Upper lobe of left lung (tissue), 6 donors: ENCODE data around the gene VANGL2. TPM values are rescaled to one million over a fixed set of nuclear protein-coding genes. Genes with fewer than 3 reads are reported as not detected.
A peak's percentile ranks its signal among the peaks of the same experiment; 100 is the strongest.

Source experiments
- ATAC-seq, 2 donors: fragments of 200-7000 bp; cut with Tn5 transposase; one replicate each; pipeline ENCODE4 v1.9.1; 2022; ENCODE audit warnings: mild to moderate bottlenecking in 2 of 2, moderate library complexity in 2 of 2; ENCODE audit not compliant: low FRiP score in 2 of 2
- DNase-seq, 2 donors: peaks; one replicate each; pipeline ENCODE4 v3.0.0-alpha.2; 2019 to 2020
- H3K27ac ChIP-seq, 4 donors: fragments of 200-600 bp; sonication (generic); one replicate each; pipeline ENCODE4 v1.5.1; 2016 to 2019
- H3K27me3 ChIP-seq, 4 donors: fragments of 200-600 bp; sonication (generic); one replicate each; pipeline ENCODE4 v1.5.1; 2017 to 2019
- H3K36me3 ChIP-seq, 4 donors: fragments of 200-600 bp; sonication (generic); one replicate each; pipeline ENCODE4 v1.5.1; 2016 to 2019
- H3K4me1 ChIP-seq, 4 donors: fragments of 200-600 bp; sonication (generic); one replicate each; pipeline ENCODE4 v1.5.1; 2018 to 2019
- H3K4me3 ChIP-seq, 4 donors: fragments of 200-600 bp; sonication (generic); one replicate each; pipeline ENCODE4 v1.5.1; 2017 to 2019; ENCODE audit warnings: mild to moderate bottlenecking in 2 of 4, moderate library complexity in 1 of 4
- H3K9me3 ChIP-seq, 4 donors: fragments of 200-600 bp; sonication (generic); one replicate each; pipeline ENCODE4 v1.5.1; 2018 to 2019
- CTCF ChIP-seq, 6 experiments: fragments of 450-650 bp in 4 of 6; fragments of 200-600 bp in 2 of 6; sonication (generic) in 2 of 6; IDR thresholded peaks; one replicate each; pipeline ENCODE4 v1.5.1; 2016 to 2019; ENCODE audit warnings: antibody characterized with exemption in 6 of 6
- EP300 ChIP-seq, 4 donors: sonication (generic); formaldehyde crosslinking; IDR thresholded peaks; one replicate each; pipeline ENCODE4 v1.5.1; 2017; ENCODE audit warnings: antibody characterized with exemption in 4 of 4, control low read depth in 2 of 4
- POLR2A ChIP-seq, 4 donors: fragments of 450-650 bp; IDR thresholded peaks; one replicate each; pipeline ENCODE4 v1.5.1; 2016 to 2017; ENCODE audit warnings: antibody characterized with exemption in 4 of 4, mild to moderate bottlenecking in 2 of 4
- POLR2AphosphoS5 ChIP-seq, 2 donors: sonication (generic); formaldehyde crosslinking; IDR thresholded peaks; one replicate each; pipeline ENCODE4 v1.5.1; 2017; ENCODE audit warnings: antibody characterized with exemption in 2 of 2
- WGBS, 2 donors: methylation state at CpG; one replicate each; pipeline ENCODE4 v1.1.5; 2017 to 2018; 5-methylcytosine and 5-hydroxymethylcytosine counted together
- total RNA-seq, 6 donors: library from RNA; depleted of rRNA in 4 of 6; stranded (reverse); fragments of >200 nt in 4 of 6; gene quantifications; one replicate each; pipeline versions ENCODE4 v1.1.0 to v1.2.1, GENCODE V29; 2016 to 2021
- donor health status: DM: no; HTN: no; CAD: no; lungs with moderate emphysema.
- donor health status: DM: no; HTN: yes; CAD: no; lungs with severe emphysema.

The VANGL2 gene
- total RNA-seq, 6 donors from 2014 or later, result 2.0 to 4.8 (median 2.7) TPM

DNA sequence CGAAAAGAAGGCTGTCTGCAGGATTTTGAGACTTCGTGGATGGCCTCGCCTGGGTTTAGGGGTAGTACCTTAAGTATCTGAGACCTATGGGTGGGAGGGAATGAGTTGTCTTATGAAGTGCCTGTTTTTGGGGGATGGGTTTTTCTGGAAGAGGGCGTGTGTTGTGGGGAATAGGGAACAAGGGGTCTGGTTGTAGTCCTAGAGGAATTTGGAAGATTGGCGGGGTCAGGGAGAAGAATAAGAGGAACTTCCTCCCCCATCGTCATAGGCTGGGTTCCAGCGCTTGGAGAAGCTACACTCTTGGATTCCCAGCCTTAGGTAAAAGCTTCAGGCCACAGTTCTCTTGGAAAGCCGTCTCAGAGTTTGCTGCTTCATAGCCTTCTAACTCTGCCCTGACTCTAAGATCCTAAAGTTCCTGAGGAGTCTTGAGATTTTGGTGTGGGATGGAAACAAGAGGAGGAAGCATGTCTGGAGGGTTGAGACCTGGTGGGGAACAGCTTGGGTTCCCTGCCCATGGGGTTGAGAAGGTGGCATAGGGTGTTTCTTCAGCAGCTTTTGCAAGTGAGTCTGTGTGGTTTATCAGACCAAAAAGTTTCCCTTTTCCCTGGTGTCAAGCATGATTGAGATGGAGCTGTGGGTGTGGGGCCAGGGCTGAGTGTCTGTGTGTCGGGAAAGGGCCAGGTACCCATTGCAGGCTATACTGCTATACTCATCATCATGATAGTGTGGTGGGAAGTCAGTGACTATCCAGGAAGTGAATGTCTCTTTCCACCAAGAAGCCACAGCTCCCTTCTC is 1.8 kb downstream of the VANGL2 start:
- DNase-seq, result no peak
- Histone ChIP-seq H3K27ac (peak overlapping the region in 2 of 4 donors; percentile 68 to 81), H3K27me3 (peaks cover 0 to 13% (median 6%) of the 10 kb centered on the region in 4 donors), H3K36me3 (no peaks in the 10 kb centered on the region), H3K4me1 (peaks cover 15 to 41% (median 28%) of the 10 kb centered on the region in 4 donors), H3K9me3 (no peaks in the 10 kb centered on the region), H3K4me3 (peak overlapping the region in 2 of 4 donors; percentile 52 to 79)
- TF ChIP-seq EP300 (IDR thresholded peaks at IDR 0.05) (no peak), POLR2A (IDR thresholded peaks at IDR 0.05) (no peak), POLR2AphosphoS5 (IDR thresholded peaks at IDR 0.05) (no peak), CTCF (IDR thresholded peaks at IDR 0.05) (no peak)
- 58 to 62% methylated on average over 9 of the region's 9 CpGs for WGBS, 2 donors
- no peak for ATAC-seq

GRCh38 chr1:160403244-160403643 is 2.9 kb downstream of the VANGL2 start:
- DNase-seq (no peak), ATAC-seq (no peak)
- Histone ChIP-seq H3K4me1 (peaks cover 15 to 41% (median 28%) of the 10 kb centered on the region in 4 donors), H3K9me3 (no peaks in the 10 kb centered on the region), H3K4me3 (no peak overlapping the region), H3K36me3 (no peaks in the 10 kb centered on the region), H3K27me3 (peaks cover 0 to 13% (median 6%) of the 10 kb centered on the region in 4 donors), H3K27ac (peak overlapping the region in 2 of 4 donors; percentile 68 to 81)
- no peak for TF ChIP-seq CTCF (IDR thresholded peaks at IDR 0.05)
- no peak for TF ChIP-seq POLR2A (IDR thresholded peaks at IDR 0.05)
- no peak for TF ChIP-seq EP300 (IDR thresholded peaks at IDR 0.05)
- TF ChIP-seq POLR2AphosphoS5 (IDR thresholded peaks at IDR 0.05), result no peak
- 34 to 43% methylated on average over 3 of the region's 3 CpGs for WGBS, 2 donors

DNA sequence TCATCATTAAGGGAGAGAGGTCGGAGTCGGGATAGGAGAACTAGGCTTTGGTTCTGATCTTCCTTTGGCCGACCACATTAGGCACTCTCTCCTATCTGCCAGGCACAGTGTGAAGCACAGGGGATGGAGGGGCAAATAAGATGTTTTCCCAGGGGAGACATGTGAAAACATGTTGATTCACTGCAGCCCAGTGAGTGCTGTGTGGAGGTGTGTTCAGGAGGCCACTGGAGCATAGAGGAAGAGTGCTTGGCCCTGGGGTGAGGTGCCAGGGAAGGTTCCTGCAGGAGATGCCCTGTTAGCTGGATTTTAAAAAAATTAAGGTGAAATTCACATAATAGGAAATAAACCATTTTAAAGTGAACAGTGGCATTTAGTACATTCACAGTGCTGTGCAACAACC is 3.7 kb downstream of the VANGL2 start:
- peak overlapping the region in 2 of 4 donors; percentile 68 to 81 for H3K27ac ChIP-seq
- peaks cover 0 to 13% (median 6%) of the 10 kb centered on the region in 4 donors for H3K27me3 ChIP-seq
- H3K4me3 ChIP-seq, result no peak overlapping the region
- H3K9me3 ChIP-seq, result no peaks in the 10 kb centered on the region
- H3K36me3 ChIP-seq, result no peaks in the 10 kb centered on the region
- DNase-seq (no peak), ATAC-seq (no peak)
- peaks cover 15 to 41% (median 28%) of the 10 kb centered on the region in 4 donors for H3K4me1 ChIP-seq
- TF ChIP-seq EP300 (IDR thresholded peaks at IDR 0.05), result no peak
- no peak for TF ChIP-seq POLR2A (IDR thresholded peaks at IDR 0.05)
- no peak for TF ChIP-seq POLR2AphosphoS5 (IDR thresholded peaks at IDR 0.05)
- TF ChIP-seq CTCF (IDR thresholded peaks at IDR 0.05), result no peak
- 78 to 92% methylated on average over 3 of the region's 3 CpGs for WGBS, 2 donors

DNA sequence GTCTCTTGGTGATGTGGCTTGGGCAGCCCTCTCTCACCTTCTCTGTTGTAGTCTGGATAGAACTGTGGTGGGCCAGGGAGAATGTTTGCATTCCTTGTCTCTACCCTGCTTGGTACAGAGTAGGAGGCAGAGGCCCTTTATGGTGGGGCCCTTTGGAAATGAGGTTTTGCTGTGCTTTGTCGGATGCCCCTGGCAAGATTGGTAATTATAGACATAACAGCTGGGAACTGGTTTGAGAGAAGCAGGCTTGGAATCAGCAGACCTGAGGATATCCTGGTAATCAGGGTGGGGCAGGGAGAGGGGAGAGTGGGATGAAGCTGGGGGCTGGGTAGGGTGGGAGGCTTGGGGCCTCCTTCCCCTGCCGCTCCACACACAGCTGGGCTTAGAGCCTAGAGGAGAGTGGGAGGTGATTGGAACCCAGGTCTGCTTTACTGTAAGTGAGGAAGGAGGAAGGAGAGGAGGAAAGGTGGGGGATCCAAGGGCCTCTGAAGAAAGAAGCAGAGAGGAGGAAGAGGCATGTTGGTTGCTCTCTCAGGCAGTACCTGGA is 5.0 kb downstream of the VANGL2 start:
- no peaks in the 10 kb centered on the region for H3K36me3 ChIP-seq
- no peak for DNase-seq
- H3K4me1 ChIP-seq, result peaks cover 12 to 35% (median 24%) of the 10 kb centered on the region in 4 donors
- no peaks in the 10 kb centered on the region for H3K9me3 ChIP-seq
- H3K27me3 ChIP-seq, result peaks cover 0 to 8% (median 3%) of the 10 kb centered on the region in 4 donors
- no peak for ATAC-seq
- H3K27ac ChIP-seq, result no peak overlapping the region
- H3K4me3 ChIP-seq, result no peak overlapping the region
- 65 to 82% methylated on average over 2 of the region's 2 CpGs for WGBS, 2 donors
- TF ChIP-seq CTCF (IDR thresholded peaks at IDR 0.05) (no peak), POLR2AphosphoS5 (IDR thresholded peaks at IDR 0.05) (no peak), POLR2A (IDR thresholded peaks at IDR 0.05) (no peak), EP300 (IDR thresholded peaks at IDR 0.05) (no peak)
